Measurements from ENCODE around the gene MCF2L. TPM values are rescaled to one million over a fixed set of nuclear protein-coding genes. Genes with fewer than 3 reads are reported as not detected.

The MCF2L gene
- total and polyA plus RNA-seq, 2 experiments from 2014 or later: 4.8 to 25.6 TPM

DNA sequence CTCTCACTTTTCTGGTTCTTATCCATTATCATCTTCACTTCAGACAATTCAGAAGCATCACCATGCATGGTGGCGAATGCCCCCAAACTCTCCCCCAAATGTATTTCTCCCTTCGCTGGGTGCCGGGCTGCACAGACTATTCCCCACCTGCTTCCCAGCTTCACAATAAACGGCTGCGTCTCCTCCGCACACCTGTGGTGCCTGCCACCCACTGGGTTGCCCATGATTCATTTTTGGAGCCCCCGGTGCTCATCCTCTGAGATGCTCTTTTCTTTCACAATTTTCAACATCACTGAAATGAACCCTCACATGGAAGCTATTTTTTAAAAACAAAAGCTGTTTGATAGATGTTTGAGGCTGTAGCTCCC lies 150.8 kb downstream of the MCF2L start:
- Histone ChIP-seq H3K27ac (ENCODE audit: low read depth) (no peak overlapping the region), H4K20me1 (replicated peaks; ENCODE audit: insufficient read depth) (no peaks in the 10 kb centered on the region), H3F3A (replicated peaks; ENCODE audit: low read depth) (no peaks in the 10 kb centered on the region), H3K4me1 (ENCODE audit: insufficient read depth) (no peaks in the 10 kb centered on the region), H3K4me3 (no peak overlapping the region), H3K4me2 (no peak overlapping the region), H2AFZ (no peak overlapping the region), H3K79me2 (replicated peaks; ENCODE audit: insufficient read depth) (no peaks in the 10 kb centered on the region), H3K36me3 (ENCODE audit: insufficient read depth) (no peaks in the 10 kb centered on the region), H3K9me2 (ENCODE audit: insufficient read depth) (no peaks in the 10 kb centered on the region), H3K27me3 (ENCODE audit: insufficient read depth) (no peaks in the 10 kb centered on the region)
- Mint-ChIP-seq H3K9me3 (no peaks in the 10 kb centered on the region), H3K4me3 (no peak overlapping the region), H3K27me3 (ENCODE audit: insufficient read depth, low read depth, poor library complexity) (peaks cover 15% of the 10 kb centered on the region), H3K36me3 (ENCODE audit: low read depth) (no peaks in the 10 kb centered on the region; the same call in 2 of the 3 replicates), H3K27ac (no peak overlapping the region), H3K4me1 (peaks cover 11% of the 10 kb centered on the region)
- TF ChIP-seq JUNB (IDR thresholded peaks at IDR 0.05; ENCODE audit: unreplicated experiment) (no peak), POLR2AphosphoS5 (IDR thresholded peaks at IDR 0.05; ENCODE audit: low read depth) (no peak)
- ATAC-seq: no peak
- DNase-seq (ENCODE audit: low spot score): no peak

- DNase-seq (ENCODE audit: low spot score): no peak
- TF ChIP-seq, protein P1, sequence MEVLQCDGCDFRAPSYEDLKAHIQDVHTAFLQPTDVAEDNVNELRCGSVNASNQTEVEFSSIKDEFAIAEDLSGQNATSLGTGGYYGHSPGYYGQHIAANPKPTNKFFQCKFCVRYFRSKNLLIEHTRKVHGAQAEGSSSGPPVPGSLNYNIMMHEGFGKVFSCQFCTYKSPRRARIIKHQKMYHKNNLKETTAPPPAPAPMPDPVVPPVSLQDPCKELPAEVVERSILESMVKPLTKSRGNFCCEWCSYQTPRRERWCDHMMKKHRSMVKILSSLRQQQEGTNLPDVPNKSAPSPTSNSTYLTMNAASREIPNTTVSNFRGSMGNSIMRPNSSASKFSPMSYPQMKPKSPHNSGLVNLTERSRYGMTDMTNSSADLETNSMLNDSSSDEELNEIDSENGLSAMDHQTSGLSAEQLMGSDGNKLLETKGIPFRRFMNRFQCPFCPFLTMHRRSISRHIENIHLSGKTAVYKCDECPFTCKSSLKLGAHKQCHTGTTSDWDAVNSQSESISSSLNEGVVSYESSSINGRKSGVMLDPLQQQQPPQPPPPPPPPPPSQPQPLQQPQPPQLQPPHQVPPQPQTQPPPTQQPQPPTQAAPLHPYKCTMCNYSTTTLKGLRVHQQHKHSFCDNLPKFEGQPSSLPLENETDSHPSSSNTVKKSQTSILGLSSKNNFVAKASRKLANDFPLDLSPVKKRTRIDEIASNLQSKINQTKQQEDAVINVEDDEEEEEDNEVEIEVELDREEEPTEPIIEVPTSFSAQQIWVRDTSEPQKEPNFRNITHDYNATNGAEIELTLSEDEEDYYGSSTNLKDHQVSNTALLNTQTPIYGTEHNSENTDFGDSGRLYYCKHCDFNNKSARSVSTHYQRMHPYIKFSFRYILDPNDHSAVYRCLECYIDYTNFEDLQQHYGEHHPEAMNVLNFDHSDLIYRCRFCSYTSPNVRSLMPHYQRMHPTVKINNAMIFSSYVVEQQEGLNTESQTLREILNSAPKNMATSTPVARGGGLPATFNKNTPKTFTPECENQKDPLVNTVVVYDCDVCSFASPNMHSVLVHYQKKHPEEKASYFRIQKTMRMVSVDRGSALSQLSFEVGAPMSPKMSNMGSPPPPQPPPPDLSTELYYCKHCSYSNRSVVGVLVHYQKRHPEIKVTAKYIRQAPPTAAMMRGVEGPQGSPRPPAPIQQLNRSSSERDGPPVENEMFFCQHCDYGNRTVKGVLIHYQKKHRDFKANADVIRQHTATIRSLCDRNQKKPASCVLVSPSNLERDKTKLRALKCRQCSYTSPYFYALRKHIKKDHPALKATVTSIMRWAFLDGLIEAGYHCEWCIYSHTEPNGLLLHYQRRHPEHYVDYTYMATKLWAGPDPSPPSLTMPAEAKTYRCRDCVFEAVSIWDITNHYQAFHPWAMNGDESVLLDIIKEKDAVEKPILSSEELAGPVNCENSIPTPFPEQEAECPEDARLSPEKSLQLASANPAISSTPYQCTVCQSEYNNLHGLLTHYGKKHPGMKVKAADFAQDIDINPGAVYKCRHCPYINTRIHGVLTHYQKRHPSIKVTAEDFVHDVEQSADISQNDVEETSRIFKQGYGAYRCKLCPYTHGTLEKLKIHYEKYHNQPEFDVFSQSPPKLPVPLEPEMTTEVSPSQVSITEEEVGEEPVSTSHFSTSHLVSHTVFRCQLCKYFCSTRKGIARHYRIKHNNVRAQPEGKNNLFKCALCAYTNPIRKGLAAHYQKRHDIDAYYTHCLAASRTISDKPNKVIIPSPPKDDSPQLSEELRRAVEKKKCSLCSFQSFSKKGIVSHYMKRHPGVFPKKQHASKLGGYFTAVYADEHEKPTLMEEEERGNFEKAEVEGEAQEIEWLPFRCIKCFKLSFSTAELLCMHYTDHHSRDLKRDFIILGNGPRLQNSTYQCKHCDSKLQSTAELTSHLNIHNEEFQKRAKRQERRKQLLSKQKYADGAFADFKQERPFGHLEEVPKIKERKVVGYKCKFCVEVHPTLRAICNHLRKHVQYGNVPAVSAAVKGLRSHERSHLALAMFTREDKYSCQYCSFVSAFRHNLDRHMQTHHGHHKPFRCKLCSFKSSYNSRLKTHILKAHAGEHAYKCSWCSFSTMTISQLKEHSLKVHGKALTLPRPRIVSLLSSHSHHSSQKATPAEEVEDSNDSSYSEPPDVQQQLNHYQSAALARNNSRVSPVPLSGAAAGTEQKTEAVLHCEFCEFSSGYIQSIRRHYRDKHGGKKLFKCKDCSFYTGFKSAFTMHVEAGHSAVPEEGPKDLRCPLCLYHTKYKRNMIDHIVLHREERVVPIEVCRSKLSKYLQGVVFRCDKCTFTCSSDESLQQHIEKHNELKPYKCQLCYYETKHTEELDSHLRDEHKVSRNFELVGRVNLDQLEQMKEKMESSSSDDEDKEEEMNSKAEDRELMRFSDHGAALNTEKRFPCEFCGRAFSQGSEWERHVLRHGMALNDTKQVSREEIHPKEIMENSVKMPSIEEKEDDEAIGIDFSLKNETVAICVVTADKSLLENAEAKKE (CRISPR knock-in tag; IDR thresholded peaks at IDR 0.05): no peak
- TF ChIP-seq EZH2phosphoT487 (IDR thresholded peaks at IDR 0.05; ENCODE audit: unreplicated experiment) (no peak), REST (IDR thresholded peaks at IDR 0.05; ENCODE audit: unreplicated experiment) (no peak), JUNB (IDR thresholded peaks at IDR 0.05; ENCODE audit: unreplicated experiment) (no peak), EZH2 (IDR thresholded peaks at IDR 0.05; ENCODE audit: low read depth, unreplicated experiment) (no peak), CREB1 (CRISPR knock-in tag; IDR thresholded peaks at IDR 0.05; ENCODE audit: low read depth) (no peak), ZNF114 (CRISPR knock-in tag; IDR thresholded peaks at IDR 0.05) (no peak), POLR2AphosphoS5 (IDR thresholded peaks at IDR 0.05; ENCODE audit: low read depth) (no peak)
- TF ChIP-seq, protein P2, sequence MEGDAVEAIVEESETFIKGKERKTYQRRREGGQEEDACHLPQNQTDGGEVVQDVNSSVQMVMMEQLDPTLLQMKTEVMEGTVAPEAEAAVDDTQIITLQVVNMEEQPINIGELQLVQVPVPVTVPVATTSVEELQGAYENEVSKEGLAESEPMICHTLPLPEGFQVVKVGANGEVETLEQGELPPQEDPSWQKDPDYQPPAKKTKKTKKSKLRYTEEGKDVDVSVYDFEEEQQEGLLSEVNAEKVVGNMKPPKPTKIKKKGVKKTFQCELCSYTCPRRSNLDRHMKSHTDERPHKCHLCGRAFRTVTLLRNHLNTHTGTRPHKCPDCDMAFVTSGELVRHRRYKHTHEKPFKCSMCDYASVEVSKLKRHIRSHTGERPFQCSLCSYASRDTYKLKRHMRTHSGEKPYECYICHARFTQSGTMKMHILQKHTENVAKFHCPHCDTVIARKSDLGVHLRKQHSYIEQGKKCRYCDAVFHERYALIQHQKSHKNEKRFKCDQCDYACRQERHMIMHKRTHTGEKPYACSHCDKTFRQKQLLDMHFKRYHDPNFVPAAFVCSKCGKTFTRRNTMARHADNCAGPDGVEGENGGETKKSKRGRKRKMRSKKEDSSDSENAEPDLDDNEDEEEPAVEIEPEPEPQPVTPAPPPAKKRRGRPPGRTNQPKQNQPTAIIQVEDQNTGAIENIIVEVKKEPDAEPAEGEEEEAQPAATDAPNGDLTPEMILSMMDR (conservative IDR thresholded peaks at IDR 0.05; ENCODE audit: low read depth in 2 of 2): no peak
Measured at GRCh38 chr13:113120300-113121182, 151.5 kb downstream of the MCF2L start.

More at GRCh38 chr13:113120300-113121182, 151.5 kb downstream of the MCF2L start:
- Mint-ChIP-seq H3K27ac (no peak overlapping the region), H3K27me3 (ENCODE audit: insufficient read depth, low read depth, poor library complexity) (peaks cover 15% of the 10 kb centered on the region), H3K4me3 (no peak overlapping the region), H3K36me3 (ENCODE audit: low read depth) (no peaks in the 10 kb centered on the region; the same call in 2 of the 3 replicates), H3K4me1 (peaks cover 11% of the 10 kb centered on the region), H3K9me3 (no peaks in the 10 kb centered on the region)
- no peaks in the 10 kb centered on the region for H4K20me1 ChIP-seq (replicated peaks; ENCODE audit: insufficient read depth)
- no peaks in the 10 kb centered on the region for H3K36me3 ChIP-seq (ENCODE audit: insufficient read depth)
- H3K27ac ChIP-seq (ENCODE audit: low read depth): no peak overlapping the region
- H3K4me1 ChIP-seq (ENCODE audit: insufficient read depth): no peaks in the 10 kb centered on the region
- no peaks in the 10 kb centered on the region for H3F3A ChIP-seq (replicated peaks; ENCODE audit: low read depth)
- no peaks in the 10 kb centered on the region for H3K79me2 ChIP-seq (replicated peaks; ENCODE audit: insufficient read depth)
- no peaks in the 10 kb centered on the region for H3K27me3 ChIP-seq (ENCODE audit: insufficient read depth)
- no peak overlapping the region for H3K4me3 ChIP-seq
- no peak overlapping the region for H2AFZ ChIP-seq
- no peak overlapping the region for H3K4me2 ChIP-seq
- no peak for ATAC-seq
- H3K9me2 ChIP-seq (ENCODE audit: insufficient read depth): no peaks in the 10 kb centered on the region
